GM21786 (cell line): ENCODE data around the gene ATAD3A.
"Not testable (repeated sequence)": the region's sequence is repeated elsewhere in the genome, so short reads cannot be mapped to it uniquely, and the experiment has no call there.

ENCODE experiments used
- ATAC-seq: cut with Tn5 transposase; IDR thresholded peaks from one replicate; pipeline ENCODE4 v1.9.1; 2021; ENCODE audit not compliant: unreplicated experiment

Gene ATAD3A

DNA sequence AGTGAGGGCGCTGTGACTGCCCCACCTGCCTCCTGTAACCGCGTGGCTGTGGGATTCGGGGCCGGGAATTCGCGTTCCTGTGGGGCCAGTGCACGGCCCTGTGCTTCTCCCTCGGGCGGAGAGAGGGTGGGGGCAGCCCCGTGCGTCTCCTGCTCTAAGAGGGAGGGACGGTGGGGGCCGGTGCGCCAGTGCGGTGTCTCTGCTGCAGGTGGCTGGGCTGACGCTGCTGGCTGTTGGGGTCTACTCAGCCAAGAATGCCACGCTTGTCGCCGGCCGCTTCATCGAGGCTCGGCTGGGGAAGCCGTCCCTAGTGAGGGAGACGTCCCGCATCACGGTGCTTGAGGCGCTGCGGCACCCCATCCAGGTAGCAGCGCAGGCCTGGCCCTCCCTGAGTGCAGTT is 10.6 kb downstream of the ATAD3A start:
- ATAC-seq: not testable (repeated sequence)

GRCh38 chr1:1523226-1523625 is 11.3 kb downstream of the ATAD3A start:
- not testable (repeated sequence) for ATAC-seq

GRCh38 chr1:1523651-1524050 is 11.7 kb downstream of the ATAD3A start:
- not testable (repeated sequence) for ATAC-seq

DNA sequence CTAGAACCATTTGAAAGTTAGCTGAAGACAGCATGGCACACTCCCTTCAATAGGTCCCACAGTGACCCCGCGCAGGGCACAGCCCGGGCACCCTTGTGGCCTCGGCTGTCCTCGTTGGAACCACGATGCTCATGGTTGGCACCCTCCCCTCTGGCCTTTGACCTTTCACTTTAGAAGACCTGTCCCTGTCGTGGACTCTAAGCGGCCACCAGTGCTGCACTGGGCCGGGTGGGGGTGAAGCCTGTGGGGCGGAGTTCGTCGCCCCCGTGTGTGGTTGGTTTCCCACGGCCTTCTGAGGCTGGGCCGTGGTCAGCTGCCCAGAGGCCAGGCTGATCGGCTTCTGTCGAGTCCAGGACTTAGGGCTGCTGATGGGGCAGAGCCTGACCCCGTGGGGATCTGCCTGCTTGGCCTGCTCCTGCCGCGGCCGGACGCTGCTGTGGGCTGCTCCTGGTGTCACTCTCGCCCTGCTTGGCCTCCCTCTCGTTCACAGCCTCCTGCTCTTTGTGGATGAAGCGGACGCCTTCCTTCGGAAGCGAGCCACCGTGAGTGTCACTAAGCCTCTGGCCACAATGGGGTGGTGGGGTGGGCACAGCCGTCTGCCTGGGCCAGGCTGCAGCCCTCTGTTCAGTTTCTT is 12.9 kb downstream of the ATAD3A start:
- not testable (repeated sequence) for ATAC-seq

GRCh38 chr1:1526476-1526875 is 14.5 kb downstream of the ATAD3A start:
- ATAC-seq: not testable (repeated sequence)

DNA sequence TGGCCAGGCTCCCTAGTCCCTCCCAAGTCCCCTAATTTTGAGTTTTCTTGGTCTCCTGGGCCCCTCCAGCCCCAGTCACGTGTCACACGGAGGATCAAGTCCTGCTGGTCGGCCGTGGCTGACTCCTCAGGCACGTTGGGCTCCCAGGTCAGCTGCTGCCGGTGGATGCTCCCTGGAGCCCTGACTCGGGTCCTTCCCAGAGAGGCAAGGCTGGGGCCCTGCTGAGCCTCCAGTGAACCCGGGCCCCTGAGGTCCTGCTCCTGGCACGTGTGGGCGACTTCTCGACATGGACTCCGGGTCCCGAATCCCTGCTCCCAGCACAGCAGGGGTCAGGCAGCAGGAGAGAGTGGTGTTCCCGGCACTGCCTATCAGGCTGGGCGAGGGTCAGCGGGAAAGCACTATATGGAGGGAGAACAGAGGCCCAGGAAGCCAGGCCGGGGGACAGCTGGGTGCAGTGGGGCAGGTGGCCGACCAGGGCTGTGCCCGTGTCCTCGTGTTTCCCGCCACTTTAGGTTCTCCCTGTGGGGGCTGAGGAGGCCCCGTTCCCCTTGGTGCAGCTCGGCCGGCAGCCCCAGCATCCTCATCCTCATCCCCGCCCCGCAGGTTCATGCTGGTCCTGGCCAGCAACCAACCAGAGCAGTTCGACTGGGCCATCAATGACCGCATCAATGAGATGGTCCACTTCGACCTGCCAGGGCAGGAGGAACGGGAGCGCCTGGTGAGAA is 15.3 kb downstream of the ATAD3A start:
- no peak for ATAC-seq

DNA sequence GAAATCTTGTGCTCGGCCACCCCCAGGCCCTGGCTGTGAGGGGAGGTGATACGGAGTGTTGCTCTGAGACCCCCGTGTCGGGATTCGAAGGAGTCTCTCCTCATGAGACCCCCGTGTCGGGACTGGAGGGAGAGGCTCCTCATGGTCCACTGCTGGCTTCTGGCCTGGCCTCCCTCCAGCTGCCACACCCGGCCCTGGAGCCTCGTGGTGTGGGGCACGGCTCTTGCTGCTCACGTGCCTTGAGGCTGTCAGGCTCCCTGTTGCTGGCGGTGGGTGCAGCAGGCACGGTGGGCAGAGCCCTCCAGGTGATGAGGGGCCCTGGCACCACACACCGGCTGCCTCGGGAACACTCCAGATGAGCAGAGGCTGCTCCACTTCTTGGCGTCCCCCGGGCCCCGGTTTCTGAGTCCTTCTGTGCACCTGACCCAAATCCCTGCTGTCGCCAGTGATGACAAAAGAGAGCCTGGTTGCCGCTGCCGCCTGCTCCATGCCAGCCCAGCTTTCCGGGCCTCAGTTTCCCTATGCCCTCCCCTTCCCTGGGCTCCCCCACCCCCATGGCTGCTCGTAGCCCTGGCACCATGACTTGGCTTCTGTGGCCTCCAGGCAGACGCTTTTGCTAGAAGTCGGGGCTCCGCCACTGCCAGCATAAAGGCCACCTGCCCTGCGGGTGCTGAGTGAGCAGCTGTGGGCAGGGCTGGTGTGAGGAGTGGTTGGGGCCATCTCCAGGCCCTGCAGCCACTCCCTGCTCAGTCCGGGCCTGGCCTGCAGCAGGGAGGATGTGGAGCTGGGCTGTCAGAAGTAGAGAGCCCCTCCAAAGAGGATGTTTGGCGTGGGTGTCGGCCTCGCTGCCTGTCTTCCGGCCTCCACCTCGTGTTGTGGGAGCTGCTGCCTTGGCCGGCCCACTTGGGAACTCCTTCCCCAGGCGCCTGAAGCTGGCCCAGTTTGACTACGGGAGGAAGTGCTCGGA is 16.6 kb downstream of the ATAD3A start:
- ATAC-seq: no peak

DNA sequence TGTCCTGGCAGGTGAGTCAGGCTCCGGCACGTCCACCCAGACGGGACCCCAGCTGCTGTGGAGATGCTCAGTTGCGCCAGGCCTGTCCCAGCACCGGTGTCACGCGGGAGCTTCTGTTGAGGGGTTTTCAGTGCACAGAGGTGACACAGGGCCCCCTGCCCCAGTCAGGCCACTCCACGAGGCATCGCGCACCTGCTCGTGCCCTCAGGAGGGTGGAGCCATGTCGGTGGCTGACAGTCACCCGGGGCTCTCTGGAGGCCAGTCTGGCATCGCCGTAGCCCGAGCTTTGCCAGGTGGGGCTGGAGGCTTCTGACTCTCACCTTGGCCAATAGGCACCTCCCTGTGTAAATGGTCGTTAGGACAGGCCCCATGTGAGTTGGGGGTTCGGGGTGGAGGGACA is 17.4 kb downstream of the ATAD3A start:
- no peak for ATAC-seq

DNA sequence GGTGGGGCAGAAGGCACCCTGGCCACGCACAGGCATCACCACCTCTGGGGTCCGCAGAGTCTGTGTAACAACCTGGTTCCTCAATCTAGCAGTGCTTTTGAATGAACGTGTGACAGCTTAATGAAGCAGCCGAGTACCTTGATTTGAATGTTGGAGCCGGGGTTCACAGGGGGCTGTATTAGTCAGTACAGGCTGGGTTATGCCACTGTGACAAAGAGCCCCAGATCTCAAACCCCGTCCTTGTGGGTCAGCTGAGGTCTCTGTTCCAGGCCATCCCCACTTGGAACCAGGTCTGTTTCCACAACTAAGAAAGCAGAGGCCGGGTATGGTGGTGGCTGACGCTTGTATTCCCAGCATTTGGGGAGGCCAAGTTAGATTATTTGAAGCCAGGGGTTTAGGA is 18.0 kb downstream of the ATAD3A start:
- ATAC-seq: no peak

- no peak for ATAC-seq
These were observed 20.0 kb downstream of the ATAD3A start for GRCh38 chr1:1531947-1532346.

GRCh38 chr1:1533176-1533893 is 21.4 kb downstream of the ATAD3A start:
- not testable (repeated sequence) for ATAC-seq

- ATAC-seq: not testable (repeated sequence)
These were observed 21.9 kb downstream of the ATAD3A start for GRCh38 chr1:1533894-1534291.

GRCh38 chr1:1534401-1535154 is 22.6 kb downstream of the ATAD3A start:
- no peak for ATAC-seq

DNA sequence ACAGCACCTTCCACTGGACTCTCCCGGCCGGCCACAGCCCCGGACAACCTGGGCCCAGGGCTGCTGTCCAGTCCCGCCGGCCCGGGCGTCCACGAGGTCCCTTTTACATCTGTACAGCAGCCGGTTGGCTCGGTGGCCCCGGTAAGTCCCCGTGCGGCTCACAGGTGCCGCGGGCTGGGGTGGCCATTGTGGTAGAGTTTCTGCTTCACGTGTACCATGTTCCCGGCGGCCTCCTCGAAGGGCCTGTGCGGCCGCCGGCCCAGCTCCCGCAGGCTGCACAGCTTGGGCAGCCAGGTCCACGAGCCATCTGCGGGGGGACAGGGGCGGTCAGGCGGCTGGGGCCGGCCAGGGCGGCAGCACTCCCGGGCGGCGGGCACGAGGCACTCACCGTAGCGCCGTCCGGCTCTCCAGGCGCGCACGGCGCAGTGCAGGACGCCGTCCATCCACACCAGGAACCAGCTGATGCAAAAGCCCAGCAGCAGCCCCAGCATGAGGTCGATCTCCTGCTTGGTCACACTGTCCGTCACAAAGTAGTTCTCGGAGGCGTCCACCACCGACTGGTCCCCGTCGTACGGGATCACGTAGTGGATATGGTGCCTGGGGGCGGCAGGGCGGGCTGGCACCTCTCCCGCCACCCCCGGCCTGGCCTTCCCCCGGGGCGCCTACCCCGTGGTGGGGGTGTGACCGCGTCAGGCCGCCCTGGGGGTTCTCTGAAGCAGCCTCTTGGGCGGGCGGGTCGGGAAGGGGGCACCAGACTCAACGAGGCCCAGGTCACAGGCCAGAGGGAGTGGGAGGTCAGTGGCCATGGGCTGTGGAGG is 23.4 kb downstream of the ATAD3A start:
- no peak for ATAC-seq

GRCh38 chr1:1536019-1536937 is 24.3 kb downstream of the ATAD3A start:
- no peak for ATAC-seq

DNA sequence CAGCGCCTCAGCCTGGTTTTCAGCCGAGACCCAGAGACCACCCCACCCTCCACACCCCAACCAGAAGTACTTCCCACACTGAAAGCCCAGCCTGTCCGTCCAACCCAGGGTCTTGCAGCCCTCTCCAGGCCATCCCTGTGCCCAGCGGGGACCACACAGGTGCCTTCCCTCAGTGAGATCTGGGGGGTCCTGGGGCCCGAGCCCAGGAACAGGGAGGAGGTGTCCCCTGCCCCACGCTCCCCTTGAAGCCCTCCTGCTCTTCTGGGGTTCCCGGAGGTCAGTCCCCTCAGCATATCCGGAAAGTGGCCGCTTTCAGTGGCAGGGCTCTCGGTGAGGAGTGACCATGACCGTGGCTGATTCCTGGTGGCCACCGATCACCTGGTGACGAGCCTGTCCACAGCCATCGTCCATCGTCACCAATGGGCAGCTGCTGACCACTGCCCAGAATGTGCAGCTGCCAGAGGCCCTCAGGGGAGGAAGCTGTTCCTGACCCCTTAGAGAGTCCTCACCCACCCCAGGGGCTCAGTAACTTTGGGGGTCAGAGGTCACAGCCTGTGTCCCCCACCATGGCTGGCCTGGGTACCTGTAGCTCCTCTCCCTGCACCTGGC is 25.1 kb downstream of the ATAD3A start:
- no peak for ATAC-seq

GRCh38 chr1:1537626-1538250 is 25.8 kb downstream of the ATAD3A start:
- ATAC-seq: no peak
